Skin of body (tissue), 2 donors: ENCODE data around the gene KCNS1. TPM values are rescaled to one million over a fixed set of nuclear protein-coding genes. Genes with fewer than 3 reads are reported as not detected.
"Not testable (repeated sequence)": the region's sequence is repeated elsewhere in the genome, so short reads cannot be mapped to it uniquely, and the experiment has no call there.

ENCODE experiments used
- DNase-seq: peaks from one replicate; lab custom pipeline; 2025; lab: John Stamatoyannopoulos, UW
- total RNA-seq: library from RNA; depleted of rRNA; stranded (reverse); fragments of >200 nt; gene quantifications from one replicate; pipeline ENCODE4 v1.2.3, GENCODE V29; 2014

Gene KCNS1
- total RNA-seq, 1 donor from 2014 or later: 0.49 TPM

DNA sequence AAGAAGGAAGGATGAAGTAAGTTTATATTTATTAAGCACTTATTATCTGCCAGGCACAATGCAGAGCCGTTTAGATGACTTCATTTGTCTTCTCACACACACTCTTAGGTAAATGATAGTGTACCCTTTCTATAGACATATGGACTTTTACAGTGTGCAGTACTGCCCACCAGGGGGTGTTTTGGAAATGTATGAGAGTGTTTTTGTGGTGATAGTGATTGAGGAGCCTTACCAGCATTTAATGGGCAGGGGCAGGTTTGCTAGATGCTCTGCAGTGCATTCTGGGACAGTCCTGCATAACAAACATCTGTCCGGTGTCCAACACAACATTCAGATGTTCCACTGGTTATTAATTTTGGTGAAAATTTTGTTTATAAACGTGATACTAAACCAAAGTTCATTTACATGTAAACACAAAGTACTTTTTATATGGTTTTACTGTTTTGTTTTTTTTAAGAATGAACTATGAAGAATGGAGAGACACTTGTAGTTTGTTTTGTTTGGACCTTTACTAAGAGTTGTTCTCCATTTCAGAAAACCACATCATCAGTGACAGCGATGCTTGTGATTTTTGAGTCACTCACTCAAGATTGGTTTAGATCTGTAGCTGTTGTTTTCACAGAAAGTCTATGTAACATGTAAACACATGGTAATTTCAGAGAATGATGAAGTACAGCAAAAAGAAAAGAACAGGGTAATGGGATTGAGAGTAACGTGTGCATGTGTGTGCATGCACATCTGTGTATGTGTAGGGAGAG is 19.9 kb downstream of the KCNS1 start:
- no peak for DNase-seq

DNA sequence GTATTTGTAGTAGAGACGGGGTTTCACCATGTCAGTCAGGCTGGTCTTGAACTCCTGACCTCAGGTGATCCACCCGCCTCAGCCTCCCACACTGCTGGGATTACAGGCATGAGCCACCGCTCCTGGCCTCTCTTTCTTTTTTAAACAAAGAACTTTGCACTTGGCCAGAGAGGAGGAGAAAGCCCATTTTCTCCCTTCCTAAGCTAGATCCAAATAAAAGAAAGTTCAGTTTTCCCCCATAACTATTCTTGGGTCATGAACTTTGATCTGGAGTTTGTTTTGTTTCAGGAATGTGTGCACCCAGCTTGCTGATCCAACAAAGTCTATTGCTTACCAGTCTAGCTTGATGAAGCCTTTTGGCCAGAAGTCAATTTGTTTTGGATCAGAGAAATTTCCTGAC is 23.4 kb downstream of the KCNS1 start:
- DNase-seq: no peak

DNA sequence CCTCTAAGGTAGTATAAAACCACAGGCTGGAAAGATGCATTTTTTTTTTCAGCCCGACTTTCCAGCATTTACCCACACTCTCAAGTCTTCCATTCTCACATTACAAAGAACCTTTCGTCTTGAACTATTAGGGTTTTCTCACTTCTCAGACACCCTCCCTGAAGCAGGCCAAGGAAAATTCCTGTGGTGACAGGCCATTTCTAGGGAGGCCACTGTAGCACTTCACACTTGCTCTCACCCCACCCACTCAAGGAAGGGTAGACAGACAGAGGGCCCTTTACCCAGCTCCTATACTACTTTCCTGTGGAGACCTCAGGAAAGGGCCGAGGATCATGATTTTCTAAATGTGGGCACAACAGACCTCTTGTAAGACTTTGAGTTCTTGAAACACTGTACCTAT is 27.7 kb downstream of the KCNS1 start:
- no peak for DNase-seq

DNA sequence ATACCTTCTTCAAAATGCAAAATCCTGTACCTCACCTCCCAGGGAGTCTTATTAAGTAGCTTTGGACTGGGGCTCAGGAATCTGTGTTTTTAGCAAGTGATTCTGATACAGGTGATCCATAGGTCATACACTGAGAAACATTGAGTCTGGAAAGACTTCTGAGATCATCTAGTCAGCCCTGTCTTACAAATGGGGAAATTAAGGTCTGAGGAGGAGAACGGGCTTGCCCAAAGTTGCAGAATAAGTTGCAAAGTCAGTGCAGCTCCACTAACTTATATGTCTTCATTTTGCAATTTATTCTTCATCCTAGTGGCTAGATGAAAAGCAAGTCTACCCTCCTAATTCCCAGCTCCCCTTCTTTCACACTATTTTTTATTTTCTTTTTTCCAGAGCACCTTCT is 28.9 kb downstream of the KCNS1 start:
- DNase-seq: no peak

DNA sequence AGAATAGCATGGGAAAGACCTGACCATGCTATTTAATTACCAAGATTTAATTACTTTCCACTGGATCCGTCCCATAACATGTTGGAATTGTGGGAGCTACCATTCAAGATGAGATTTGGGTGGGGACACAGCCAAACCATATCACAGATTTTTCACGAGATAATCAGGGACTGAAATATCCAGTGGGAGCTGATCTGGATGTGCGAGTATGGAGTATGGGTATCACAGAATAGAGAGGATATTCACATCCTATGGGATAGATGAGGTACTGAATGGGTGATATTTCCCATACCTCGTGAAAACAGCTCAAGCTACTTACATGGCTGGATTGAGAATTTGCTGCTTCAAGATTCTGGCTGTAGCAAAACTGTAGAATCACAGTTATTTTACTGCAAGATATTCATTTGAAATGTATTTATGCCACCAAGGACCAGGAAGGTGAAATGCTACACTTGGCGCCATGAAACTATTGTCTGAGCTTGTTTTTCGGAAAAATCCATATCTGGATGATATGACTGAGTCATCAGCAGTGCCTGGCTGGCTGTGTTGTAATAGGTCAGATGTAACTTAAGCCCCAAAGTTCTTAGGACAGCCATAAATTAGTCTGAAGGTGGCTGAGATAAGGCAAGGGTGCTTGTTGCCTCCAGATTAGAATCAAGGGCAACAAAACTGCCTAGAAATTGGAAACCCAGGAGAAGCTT is 29.8 kb downstream of the KCNS1 start:
- no peak for DNase-seq

DNA sequence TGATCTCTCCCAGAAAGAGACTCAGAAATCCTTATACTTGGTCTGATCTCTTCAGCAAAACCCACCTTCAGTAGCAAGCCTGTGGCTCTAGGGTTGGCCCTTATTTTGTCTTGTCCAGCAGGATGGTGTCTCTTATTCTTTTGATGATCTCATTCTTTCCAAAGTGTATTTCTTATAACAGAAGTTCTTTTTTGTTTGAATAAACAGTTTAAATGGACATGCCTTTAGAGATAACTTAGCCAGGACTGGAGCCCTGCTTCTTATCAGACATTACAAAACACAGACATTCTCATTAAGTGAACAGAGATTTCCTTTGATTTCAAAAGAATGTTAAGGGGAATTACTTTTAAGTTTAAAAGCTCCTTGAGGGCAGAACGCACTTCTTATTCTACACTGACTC is 31.7 kb downstream of the KCNS1 start:
- no peak for DNase-seq

DNA sequence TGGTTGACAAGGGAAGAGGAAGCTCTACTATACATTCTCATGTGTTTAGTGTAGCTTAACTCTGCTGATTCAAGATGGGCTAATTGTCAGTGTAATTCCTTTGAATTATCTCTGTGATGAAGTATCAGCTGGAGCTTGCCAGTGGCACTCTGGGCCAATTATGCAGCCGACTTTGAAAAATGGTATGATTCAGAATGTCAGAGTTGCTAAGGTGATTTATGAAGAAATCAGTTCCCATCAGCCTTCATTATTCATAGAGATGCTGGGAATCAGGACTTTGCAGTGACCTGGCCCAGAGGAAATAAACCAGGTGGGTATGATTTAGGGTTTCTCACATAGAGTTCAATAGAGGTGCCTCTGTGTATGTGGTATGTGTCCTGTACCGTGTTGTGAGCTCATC is 33.4 kb downstream of the KCNS1 start:
- no peak for DNase-seq

DNA sequence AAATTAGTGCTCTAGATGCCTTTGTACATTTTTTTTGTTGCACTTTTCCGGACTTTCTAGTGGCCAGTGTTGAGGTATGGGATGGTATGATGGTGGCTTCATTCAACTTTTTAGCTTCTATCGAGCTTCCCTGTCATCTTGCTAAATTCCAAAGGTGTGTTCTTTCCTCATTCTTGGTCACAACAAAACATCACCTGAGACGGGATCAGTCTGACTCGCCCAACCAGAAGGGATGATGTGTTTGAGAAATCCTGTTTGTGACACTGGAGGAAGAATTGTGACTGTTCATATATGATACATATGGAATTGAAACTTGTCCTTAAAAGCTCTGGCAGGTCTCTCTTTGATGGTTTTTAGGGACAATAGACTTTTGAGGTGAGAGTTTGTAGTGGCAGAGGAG is 33.8 kb downstream of the KCNS1 start:
- no peak for DNase-seq

DNA sequence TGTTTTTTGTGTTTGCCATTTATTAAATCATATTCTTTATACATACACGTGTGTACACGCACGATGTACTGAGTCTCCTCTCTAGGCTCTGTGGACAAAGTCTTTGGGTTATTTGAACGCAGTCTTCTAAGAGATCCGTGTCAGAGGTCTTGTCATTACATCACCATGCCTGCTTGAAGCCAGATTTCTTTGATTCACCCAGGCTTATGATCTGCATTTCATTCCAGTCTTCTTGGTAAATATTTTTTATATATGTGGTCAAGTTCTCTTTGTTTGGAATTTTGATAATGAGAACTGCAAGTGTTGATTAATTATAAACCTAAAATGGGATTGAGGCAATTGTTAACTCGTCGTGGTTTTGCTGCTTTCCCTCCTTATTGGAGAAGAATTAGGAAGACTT is 34.6 kb downstream of the KCNS1 start:
- no peak for DNase-seq

DNA sequence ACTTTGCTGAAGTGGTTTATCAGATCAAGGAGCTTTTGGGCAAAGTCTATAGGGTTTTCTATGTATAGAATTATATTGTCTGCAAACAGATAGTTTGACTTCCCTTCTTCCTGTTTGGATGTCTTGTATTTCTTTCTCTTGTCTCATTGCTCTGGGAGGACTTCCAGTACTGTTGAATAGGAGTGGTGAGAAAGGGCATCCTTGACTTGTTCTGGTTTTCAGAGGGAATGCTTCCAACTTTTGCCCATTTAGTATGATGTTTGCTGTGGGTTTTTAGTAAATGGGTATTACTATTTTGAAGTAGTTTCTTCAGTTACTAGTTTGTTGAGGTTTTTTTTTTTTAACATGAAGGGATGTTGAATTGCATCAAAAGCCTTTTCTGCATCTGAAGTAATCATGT is 36.1 kb downstream of the KCNS1 start:
- DNase-seq: no peak

DNA sequence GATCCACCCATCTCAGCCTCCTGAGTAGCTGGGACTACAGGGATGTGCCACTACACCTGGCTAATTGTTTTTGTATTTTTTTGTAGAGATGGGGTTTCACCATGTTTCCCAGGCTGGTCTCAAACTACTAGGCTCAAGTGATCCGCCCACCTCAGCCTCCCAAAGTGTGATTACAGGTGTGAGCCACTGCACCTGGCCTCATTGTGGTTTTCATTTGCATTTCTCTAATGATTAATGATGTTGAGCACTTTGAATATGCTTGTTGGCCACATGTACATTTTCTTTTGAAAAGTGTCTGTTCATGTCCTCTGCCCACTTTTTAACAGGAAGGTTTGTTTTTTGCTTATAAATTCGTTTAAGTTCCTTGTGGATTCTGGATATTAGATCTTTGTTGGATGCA is 37.8 kb downstream of the KCNS1 start:
- not testable (repeated sequence) for DNase-seq

DNA sequence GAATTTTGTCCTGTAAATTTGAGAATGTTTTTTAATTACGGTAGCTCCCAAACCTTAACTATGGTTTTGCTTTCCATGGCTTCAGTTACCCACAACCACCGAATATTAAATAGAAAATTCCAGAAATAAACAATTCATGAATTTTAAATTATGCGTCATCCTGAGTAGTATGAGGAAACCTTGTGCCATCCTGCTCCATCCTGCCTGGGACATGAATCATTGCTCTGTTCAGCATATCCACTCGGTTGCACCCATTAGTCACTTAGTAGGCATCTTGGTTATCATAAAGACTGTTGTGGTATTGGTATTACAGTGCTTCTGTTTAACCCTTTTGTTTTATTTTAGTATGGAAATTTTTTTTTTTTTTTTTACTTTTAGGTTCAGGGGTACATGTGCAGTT is 39.7 kb downstream of the KCNS1 start:
- DNase-seq: no peak

DNA sequence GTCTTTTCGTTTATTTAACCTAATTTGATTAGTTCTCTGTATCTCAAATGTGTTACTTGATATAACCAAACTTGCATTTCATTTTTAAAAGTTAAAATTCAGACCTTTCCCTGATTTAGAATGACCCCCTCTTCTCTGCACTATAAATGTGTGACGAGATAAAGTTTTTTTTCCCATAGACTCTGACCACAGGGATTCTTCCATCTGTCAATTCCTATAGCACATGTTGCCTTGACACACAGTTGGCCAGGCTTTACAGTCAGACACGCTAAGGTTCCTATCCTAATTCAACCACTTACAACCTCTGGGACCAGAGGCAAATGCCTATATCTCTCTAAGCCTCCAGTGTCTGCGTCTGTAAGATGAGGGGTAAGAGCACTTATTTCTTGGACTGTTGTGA is 40.6 kb downstream of the KCNS1 start:
- no peak for DNase-seq

DNA sequence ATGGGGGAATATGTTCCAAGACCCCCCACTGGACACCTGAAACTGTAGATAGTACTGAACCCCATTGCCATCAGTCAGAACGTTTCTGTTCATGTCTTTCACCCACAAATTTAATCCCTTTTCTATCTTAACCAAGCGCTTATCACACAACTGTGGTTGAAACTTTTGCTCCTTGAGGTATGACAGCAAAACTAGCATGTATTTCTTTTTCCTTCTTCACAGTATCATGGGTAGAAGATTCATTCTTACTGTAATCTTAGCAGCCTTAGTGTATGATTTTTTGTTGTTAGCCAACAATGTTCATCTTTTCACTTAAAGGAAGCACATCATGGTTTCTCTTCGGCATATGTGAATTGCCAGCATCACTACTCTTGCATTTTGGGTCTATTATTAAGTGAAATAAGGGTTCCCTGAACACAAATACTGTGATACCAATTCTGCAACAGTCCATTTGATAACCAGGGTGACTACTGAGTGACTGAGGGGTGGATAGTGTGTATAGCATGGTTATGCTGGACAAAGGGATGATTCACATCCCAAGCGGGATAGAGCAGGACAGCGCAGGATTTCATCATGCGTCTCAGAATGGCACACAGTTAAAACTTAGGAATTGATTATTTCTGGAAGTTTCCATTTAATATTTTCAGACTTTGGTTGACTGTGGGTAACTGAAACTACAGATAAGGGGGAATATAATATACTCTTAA is 41.8 kb downstream of the KCNS1 start:
- DNase-seq: no peak

DNA sequence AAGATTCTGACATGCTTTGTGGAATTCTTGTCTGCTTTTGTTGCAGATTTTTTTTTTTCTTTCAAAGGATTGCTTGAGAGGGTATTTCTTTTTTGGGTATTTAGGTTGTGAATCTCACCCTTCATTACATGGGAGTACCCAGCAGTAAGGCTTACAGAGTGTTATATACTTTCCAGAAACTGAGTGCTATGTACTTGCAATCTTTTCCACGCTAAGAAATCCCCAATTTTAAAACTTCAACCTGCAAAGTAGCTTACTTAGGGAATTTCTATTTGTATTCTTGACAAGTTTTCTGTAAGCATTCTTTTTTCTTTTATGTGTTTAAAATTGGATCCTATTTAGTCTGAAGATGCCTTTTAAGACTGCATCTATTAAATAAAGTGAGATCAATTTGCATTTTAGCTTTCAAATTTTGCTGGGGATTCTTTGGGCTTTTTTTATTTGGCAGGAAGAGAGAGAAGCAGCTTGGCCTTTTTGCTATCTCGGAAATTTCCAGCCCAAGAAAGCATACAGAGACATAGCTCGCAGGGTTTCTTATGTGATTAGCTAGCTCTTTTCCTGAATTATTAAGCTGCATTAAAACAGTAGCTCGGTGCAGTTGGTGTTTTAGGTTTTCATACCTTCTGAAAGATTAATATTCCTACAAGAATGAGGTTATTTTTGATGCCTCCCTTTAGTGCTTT is 42.6 kb downstream of the KCNS1 start:
- no peak for DNase-seq

DNA sequence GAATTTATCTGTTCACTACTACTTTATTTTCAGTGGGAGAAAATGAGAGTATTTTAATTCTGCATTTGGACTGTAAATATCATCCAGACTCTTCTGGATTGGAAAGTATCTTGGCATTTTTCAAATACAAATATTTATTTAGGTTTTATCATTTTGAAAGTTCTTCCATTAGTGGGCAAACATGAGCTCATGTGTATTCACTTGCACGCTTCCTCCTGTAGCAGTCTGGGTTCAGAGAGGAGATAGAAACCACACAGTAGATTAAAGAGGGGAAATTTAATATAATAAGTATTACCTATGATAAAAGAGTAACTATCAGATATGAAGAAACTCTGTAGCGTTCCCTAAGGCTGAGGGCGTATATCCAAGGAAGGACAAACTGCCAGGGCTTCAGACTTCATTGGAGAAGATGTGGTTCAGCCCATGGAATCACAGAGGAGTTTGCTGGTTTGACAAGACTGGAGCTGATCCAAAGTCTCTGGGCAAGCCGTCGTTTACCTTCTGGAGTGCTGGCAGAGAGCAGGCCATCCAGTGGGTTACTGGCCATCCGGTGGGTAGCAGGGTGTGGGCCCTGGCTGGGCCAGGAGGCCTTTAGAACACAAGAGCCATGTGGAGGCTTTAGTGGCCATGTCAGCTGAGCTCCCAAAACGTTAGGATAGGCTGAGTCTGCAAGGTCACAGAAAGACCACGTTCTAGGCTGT is 44.3 kb downstream of the KCNS1 start:
- no peak for DNase-seq

DNA sequence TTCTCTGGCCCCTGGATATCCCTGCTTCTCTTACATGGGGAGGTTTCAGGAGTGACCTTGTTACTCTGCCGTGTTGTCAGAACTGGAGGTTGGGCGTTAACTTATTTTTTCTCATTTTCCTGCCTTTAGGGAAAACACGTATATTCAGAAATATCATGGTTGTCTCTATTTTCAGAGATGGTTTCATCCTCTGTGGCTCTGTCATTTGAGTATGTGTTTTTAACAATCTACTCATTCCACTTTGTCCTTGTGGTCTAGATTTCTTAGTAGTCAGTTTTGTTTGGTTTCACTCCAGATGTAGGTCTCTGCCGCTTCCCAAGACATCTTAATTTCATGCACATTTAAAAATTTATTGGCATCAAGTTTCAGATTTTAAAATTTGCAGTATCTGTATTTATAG is 45.9 kb downstream of the KCNS1 start:
- no peak for DNase-seq

DNA sequence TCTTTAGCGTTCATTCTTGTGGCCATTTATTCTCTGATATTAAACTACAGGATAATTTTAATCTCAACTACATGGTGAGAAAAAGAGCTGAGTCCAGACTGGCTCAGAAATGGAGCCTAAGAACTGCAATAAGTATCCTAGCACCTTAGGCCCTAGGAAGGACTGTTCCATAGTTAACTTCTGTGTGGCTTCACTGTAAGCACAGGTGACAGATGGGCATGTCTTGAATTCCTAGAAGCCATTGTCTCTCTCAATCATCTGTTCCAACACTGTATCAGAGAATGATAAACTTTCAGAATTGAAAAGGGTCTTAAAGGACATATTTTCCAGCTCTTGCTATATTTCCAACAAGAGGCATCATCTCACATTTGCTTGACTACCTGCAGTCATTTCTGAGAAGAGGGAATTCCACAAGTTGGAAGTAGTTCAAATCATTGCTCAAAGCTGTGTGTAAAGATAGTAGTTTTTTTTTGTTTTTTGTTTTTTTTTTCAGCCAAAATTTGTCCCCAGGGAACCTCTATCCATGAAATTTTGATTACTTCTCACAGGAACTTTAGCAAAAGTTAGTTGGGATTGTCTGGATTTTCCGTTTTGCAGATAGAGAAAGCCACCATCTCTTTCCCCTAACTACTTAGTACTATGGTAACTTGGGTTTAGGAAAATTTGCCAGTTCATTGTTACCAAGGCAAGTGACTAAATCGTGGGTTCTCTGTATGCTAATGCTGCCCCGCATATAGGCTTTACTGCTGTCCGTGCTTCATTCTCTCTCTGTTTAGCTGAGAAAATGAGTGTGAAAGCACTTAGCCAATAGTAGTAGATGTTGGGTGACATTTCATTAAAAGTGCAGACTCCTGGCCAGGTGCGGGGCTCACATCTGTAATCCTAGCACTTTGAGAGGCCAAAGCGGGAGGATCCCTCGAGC is 47.2 kb downstream of the KCNS1 start:
- DNase-seq: no peak

DNA sequence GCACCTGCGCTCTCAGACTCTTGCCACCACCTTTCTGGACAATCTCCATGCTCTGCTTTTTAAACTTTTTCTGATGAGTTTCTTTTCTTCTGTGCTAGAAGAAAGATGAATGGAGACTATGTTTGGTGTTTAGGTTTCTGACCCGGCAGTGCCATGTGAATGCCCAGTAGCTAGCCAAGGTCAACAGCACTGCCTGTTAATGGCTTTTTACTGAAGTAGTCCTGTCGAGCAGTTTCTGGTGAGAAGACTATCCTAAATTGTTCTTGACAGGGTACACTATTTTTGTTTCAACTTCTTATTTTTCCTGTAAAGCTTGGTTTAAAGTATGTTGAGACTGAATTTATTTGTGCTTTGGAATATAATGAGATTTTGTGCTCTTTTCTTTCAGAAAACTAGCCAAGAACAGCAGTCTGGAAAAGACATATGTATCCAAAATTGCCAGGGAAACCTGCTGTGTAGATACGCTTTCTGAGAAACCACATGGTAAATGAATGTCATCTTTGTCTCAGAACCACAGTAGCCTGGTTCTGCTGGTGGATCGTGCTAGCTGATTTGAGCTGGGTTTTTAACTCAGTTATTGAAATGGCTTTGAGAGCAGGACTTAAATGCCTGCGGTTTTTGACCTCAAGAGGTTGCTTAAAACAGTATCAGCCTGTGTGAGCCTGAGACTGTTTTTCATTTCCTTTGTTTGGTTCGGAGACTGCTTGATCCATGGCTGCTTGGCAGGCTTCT is 48.1 kb downstream of the KCNS1 start:
- DNase-seq: no peak
